Activated CD4-positive, alpha-beta T cell treated with anti-CD3 and anti-CD28 coated beads for 24 hours (primary cell): ENCODE measurements around the gene DPEP2.
"Not testable (repeated sequence)": the region's sequence is repeated elsewhere in the genome, so short reads cannot be mapped to it uniquely, and the experiment has no call there.

Experiments
- DNase-seq, 2 donors: peaks; one replicate each; pipeline ENCODE4 v3.0.0-alpha.2; 2020; ENCODE audit warnings: low read depth in 2 of 2

The DPEP2 gene, protein sequence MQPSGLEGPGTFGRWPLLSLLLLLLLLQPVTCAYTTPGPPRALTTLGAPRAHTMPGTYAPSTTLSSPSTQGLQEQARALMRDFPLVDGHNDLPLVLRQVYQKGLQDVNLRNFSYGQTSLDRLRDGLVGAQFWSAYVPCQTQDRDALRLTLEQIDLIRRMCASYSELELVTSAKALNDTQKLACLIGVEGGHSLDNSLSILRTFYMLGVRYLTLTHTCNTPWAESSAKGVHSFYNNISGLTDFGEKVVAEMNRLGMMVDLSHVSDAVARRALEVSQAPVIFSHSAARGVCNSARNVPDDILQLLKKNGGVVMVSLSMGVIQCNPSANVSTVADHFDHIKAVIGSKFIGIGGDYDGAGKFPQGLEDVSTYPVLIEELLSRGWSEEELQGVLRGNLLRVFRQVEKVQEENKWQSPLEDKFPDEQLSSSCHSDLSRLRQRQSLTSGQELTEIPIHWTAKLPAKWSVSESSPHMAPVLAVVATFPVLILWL

DNA sequence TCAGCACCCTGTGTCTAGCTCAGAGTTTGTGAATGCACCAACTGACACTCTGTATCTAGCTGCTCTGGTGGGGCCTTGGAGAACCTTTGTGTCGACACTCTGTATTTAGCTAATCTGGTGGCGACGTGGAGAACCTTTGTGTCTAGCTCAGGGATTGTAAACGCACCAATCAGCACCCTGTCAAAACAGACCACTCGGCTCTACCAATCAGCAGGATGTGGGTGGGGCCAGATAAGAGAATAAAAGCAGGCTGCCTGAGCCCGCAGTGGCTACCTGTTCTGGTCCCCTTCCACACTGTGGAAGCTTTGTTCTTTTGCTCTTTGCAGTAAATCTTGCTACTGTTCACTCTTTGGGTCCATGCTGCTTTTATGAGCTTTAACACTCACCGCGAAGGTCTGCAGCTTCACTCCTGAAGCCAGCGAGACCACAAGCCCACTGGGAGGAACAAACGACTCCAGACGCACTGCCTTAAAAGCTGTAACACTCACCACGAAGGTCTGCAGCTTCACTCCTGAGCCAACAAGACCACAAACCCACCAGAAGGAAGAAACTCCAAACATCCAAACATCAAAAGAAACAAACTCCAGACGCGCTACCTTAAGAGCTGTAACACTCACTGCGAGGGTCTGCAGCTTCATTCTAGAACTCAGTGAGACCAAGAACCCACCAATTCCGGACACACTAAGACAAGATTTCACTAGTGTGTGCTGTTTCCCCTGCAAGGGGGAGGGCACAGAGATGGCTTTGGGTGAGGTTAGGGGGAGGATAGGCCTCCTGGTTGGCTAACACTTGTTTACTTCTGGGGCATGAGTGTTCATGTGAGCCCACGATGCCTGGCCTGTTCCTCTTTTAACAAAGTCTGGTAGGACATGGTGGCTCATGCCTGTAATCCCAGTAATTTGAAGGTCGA, at the start of gene DPEP2:
Gene DPEP2, minus strand, starts transcription at position 706 of the 910 bp plus-strand sequence. CDS start 6,272 bp downstream, outside the sequence.
- DNase-seq, result not testable (repeated sequence)

DNA sequence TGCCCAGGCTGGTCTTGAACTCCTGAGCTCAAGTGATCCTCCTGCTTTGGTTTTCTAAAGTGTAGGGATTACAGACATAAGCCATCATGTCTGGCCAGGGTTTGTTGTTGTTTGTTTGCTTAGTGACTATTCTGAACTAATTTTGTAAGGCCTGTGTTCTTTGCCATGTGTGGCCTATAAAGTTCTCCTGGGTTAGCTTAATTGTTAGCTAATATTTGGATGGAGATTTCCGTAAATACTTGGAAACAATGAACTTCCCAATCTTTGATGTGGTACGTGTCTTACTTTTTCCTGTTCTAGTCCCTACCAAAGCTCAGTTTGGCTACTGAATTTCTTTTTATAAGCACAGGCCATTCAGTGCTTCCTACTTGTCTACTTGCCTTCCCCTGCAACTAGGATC, 48.7 kb upstream of the DPEP2 start:
- no peak for DNase-seq

DNA sequence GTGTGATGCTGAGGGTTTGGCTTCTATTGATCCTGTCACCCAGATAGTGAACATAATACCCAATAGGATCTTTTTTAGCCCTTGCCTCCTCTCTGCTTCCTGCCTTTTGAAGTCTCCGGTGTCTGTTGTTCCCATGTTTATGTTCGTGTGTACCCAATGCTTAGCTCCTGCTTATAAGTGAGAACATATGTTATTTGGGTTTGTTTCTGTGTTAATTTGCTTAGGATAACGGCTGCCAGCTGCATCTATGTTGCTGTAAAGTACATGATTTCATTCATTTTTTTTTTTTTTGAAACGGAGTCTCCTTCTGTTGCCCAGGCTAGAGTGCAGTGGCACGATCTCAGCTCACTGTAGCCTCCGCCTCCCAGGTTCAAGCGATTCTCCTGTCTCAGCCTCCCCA, 46.8 kb upstream of the DPEP2 start:
- no peak for DNase-seq

DNA sequence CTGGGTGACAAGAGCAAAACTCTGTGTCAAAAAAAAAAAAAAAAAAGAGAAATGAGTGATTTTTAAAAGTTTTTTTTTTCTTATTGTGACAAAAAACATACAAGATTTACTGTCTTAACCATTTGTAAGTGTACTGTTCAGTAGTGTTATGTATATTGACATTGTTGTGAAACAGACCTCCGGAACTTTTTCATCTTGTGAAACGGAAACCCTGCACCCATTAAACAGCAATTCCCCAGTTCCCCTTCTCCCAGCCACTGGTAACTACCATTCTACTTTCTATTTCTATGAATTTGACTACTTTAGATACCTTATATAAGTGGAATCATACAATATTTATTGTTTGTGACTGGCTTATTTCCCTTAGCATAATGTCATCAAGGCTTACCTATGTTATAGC, 42.5 kb upstream of the DPEP2 start:
- no peak for DNase-seq

DNA sequence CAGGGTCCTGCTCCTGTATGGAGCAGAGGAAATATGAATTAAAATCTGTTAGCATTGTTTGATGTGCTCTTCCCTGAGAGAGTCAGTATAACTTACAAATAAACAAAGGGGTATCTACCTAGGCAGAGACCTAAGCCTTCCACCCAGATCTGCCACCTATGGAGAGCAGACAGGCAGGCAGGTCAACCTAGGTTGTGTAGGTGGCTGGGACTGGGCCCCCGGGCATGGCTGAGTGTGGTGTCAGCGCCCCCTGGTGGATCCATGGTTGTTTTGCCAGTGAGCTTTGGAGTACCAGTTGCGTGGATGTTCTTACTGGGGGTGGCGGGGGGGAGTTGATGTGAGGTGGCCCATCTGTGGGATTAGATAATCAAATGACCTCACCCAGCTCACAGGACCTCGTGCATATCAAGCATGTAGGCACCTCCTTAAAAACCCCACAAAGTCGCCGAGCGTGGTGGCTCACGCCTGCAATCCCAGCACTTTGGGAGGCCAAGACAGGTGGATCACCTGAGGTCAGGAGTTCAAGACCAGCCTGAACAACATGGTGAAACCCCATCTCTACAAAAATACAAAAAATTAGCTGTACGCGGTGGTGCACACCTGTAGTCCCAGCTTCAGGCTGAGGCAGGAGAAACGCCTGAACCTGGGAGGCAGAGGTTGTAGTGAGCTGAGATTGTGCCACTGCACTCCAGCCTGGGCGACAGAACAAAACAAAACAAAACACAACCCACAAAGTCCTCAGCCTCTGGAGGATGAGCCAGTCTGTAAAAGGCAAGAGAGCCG, 41.4 kb upstream of the DPEP2 start:
- peak; percentile 84 to 91 for DNase-seq

DNA sequence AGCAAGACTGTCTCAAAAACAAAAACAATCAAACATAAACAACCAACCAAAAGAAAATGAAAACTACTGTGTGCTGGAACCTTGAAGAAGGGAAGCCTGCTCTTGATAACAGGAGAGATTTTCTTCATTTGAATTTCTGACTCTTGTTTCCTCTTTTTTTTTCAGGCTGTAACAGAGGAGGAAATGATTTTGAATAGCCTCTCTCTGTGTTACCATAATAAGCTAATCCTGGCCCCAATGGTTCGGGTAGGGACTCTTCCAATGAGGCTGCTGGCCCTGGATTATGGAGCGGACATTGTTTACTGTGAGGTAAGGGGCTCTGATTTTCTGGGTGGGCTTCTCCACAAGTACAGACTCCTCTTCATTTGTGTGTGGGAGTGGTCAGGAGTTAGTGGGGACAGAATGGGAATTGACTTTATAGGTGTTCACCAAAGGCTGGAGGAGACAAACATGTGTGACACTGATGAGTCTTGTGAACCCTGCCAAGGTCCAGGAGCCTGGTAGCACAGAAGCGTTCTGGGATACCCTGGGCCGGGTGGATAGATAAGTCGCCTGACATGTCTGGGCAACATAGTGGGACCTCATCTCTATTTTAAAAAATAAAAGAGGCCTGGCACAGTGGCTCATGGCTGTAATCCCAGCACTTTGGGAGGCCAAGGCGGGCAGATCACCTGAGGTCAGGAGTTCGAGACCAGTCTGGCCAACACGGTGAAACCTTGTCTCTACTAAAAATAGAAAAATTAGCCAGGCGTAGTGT, 38.7 kb upstream of the DPEP2 start:
- no peak for DNase-seq

DNA sequence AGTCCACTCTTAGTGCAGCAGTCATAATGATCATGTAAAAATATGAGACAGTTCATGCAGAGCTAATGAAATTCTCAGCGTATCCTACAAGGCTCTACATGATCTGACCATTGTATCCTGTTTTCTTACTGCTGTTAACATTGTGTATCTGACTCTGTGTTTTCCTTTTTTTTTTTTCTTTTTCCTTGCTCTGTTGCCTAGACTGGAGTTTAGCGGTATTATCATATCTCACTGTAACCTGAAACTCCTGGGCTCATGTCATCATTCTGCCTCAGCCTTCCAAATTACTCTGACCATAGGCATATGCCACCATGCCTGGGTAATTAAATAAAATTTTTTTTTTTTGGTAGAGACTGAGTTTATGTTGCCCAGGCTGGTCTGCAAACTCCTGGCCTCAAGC, 35.9 kb upstream of the DPEP2 start:
- no peak for DNase-seq

DNA sequence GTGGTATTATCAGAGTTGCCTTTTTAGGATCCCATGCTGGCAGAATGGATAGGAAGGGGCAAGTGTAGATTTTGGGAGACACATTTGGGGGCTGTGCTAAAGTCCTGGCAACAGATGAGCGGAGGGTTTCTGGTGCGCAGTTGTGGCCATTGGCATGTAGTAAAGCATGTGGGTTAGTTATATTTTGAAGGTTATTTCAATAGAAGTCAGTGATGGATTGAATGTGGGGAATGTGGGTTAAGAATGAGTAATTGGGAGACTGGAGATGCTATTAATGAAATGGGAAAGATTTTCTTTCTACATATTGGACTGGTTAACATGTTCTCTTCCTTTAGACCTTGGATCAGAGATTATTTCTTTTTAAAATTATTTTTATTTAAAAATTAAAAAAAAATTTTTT, 33.8 kb upstream of the DPEP2 start:
- no peak for DNase-seq

DNA sequence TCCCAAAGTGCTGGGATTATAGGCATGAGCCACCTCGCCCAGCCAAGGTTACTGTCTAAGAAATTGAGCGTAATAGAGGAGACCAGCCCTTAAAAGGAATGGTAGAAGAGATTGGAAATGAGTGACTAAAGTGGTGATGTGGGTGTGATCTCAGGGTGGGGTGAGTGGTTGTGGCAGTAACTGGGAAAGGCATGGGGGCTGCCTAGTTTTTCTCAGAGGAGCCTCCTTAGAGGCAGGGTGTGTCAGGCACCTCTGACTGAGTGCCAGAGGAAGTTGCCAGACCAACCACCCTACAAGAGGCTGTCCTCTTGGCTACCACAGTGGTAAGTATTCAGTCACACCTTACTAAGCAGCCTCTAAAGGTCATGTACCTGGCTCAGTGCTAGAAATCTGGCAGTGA, 32.7 kb upstream of the DPEP2 start:
- DNase-seq, result no peak

DNA sequence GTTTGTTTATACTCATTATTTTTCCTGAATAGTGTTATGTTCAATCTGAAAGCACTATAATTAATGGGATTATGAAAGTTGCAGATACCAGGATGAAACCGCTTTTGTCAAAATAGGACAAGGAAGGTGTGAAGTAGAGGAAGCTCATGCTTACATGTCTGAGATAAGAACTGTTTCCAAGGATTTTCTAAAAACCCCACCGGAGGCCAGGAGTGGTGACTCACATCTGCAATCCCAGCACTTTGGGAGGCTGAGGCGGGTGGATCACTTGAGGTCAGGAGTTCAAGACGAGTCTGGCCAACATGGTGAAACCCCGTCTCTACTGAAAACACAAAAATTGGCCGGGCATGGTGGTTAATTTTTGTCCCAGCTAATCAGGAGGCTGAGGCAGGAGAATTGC, 30.8 kb upstream of the DPEP2 start:
- DNase-seq, result not testable (repeated sequence)

DNA sequence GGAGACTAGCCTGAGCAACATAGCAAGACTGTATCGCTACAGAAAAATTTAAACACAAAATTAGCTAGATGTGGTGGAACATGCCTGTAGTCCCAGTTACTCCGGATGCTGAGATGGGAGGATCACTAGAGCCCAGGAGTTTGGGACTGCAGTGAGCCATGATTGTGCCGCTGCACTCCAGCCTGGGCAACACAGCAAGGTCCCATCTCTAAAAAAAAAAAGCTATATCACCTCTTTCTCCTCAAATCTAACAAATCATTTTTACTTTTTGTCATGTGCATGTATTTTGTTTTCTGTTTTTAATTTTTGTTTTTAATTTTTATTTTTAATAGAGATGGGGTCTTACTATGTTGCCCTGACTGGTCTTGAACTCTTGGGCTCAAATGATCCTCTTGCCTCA, 29.7 kb upstream of the DPEP2 start:
- DNase-seq, result no peak

DNA sequence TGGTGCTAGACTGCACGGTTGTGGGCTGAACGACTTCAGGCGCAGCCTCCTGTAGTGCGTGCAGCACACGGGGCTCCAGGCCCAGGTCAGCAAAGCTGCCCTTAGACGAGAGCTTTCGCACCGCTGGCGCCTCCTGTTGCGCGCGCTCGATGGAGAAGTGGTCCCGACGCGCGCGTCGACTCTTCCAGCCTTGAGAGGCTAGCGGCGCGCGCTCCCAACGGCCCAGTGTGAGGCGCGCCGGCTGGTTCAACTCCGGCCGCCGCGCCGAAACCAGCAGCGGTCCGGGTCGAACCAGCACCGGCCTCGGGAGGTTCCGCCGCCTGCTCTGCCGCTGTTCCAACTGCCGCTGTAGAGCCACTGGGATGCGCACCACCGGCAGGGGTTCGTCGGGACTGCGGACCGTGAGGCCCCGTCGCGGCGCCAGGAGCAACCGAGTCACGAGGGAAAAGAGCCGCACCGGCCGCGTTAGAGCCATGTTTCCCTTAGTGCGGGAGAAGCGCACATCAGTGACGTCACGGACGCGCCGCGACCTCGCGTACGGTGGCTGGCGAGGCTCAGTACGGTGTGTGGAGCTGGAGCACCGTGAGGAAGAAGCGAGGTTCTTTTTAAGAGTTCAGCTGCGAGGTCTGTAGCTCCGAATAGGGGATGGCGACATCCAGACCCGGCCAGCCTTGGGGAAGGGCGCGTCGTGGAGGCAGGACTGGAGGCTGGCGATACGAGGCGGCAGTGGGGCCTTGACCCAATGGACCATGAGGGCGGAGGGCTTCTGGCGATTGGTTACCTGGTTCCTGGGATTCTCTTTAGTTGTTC, 23.6 kb upstream of the DPEP2 start, which contains the start of the genes DDX28 and DUS2:
Gene DDX28, minus strand, starts transcription at position 505 of the 810 bp plus-strand sequence. Its CDS starts 30 bp downstream, at position 475.
Gene DUS2, plus strand, starts transcription at position 557 of the 810 bp plus-strand sequence. CDS start 14,740 bp downstream, outside the sequence.
- peak; percentile 85 to 95 for DNase-seq

DNA sequence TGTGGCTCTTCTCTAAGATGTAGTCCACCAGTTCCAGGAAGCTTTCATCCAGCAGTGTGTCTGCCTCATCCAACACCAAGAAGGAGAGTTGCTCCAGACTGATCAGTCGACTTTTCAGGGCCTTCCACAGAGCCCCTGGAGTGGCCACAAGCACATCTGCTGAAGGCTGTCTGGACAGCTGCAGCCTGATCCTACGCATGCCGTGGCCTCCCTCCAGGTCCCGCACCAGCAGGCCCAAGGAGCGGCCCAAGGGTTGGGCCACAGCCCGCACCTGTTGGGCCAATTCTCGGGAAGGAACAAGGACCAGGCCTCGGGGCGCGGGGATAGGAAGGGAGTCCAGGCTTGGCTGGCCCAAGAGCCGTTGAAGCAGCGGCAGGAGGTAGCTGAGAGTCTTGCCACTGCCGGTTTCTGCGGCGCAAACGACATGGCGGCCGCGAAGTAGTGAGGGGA, 23.0 kb upstream of the DPEP2 start:
- DNase-seq, result no peak

DNA sequence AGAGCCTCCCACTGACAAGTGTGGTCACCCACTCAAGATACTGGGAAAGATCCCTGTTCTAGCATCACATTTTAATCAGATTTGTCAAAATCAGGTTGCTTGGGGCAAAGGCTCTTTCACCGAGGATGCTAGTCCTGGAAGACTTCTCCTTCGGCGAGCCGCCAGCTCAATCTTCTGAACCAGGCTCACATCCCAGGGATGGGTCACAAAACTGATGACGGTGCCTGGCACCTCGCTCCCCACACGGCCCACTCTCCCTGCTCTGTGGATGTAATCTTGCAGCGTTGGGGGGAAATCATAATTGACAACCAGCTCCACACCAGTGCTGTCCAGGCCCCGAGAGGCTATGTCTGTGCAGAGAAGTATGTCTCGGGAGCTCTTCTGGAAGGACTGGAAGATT, 22.2 kb upstream of the DPEP2 start:
- no peak for DNase-seq

DNA sequence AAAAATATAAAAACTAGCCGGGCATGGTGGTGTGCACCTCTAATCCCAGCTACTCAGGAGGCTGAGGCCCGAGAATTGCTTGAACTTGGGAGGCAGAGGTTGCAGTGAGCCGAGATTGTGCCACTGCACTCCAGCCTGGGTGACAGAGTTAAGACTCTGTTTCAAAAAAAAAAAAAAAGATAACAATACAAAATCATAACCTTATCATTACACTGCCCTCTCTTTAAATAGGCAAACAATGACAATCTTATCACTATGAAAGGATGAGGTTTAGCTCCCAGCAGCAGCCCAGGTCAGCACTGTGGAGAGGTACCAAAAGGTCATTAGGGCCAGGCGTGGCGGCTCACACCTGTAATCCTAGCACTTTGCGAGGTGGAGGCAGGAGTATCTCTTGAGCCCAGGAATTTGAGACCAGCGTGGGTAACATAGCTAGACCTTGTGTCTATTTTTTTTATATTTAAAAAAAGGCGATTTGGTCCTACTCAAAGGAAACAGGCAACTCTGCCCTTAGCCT, 19.9 kb upstream of the DPEP2 start:
- DNase-seq, result no peak

DNA sequence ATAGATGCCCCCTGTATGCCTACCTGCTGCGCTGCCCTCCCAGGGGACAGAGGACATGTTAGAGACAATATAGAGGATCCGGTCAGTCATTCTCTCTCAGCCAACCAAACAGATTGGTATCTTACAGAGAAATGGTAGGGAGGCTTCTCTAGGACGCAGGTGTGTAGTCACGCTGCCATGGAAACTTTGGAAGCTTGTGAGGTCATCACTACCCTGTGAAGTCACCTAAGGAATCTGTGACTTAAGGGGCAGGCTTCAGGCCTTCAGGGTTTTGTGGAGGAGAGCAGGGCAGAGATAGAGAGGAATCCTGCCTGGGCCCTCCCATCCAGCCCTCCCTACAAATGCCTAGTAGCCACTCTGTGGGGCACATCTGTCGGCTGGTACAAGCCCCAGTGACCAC, 16.4 kb upstream of the DPEP2 start, which contains the start of gene DPEP2NB:
Gene DPEP2NB, minus strand, starts transcription at position 231 of the 400 bp plus-strand sequence. Its CDS starts 141 bp downstream, at position 90.
- DNase-seq, result no peak

DNA sequence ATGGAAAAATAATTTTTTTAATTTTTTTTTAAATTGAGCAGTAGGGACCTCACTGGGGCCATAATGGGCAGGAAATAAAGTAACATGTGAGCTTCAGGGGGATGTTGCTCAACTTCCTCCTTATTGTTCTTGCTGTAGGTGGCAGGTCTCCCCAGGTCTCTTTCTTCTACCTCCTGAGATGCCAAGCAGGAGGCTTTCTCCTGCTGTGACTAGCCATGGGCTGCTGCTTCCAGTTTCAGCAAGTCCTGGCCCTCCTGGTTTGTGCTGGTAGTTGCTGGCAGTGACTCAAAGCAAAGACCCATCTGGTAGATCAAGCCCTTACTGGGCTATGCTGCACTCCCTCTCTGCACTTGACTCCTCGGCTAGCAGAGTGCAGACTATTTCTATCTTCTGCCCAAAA, 14.2 kb upstream of the DPEP2 start:
- no peak for DNase-seq

DNA sequence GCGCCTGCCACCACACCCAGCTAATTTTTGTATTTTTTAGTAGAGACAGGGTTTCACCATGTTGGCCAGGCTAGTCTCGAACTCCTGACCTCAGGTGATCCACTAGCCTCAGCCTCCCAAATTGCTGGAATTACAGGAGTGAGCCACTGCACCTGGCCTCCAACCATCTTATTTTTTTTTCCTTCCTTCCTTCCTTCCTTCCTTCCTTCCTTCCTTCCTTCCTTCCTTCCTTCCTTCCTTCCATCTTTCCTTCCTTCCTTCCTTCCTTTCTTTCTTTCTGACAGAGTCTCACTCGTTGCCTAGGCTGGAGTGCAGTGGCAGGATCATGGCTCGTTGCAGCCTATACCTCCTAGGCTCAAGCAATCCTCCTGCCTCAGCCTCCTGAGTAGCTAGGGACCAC, 10.6 kb upstream of the DPEP2 start:
- not testable (repeated sequence) for DNase-seq

DNA sequence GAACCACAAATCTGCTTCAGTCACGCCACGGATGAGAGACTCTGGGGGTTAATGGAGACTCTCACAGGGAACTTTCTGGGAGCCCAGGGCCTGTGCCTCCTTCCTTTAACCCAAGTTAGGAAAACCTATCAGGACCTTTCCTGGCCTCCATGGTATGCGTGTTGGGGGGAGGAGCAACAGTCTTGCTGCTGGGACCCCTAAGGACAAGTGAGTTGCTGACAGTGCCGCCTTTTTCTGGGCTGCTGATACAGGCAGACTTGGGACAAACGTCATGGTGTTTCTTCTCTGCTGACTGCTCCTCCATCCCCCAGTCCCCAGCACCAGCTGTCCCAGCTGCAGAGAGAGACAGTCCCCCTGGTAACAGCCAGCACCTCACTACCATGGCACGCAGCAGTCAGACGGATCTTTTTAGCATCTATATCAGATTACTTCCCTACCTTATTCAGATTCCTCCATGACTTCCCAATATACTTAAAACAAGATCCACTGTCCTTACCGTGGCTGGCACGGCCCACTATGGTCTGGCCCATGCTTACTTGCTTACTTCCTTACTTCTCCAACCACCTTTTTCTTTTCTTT, 10.0 kb upstream of the DPEP2 start:
- no peak for DNase-seq
